ENCODE results near the gene TAS2R60.

DNA sequence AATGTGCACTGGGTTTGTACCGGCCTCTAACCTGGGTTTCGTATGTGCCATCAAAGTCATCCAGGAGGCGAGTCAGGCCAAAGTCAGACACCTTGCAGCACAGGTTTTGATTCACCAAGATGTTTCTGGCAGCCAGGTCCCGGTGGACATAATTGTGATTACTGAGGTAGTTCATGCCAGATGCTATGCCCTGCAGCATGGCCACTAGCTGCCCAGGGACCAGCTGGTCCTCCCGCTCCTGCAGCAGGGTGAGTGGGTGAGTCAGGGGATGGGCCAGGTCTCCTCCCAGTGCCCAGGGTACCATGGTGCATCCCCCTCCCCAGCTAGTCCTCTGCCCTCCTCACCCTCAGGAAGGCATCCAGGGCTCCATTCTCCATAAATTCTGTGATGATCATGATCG lies 48.5 kb upstream of the TAS2R60 start:
- no peak for TF ChIP-seq CTCF (IDR thresholded peaks at IDR 0.05; ENCODE audit: low read depth, low read length)
- TF ChIP-seq MYC (IDR thresholded peaks at IDR 0.05; ENCODE audit: low read depth, low read length) = no peak
